Pulmonary artery endothelial cell (primary cell): ENCODE results near the gene ZYX. TPM values are rescaled to one million over a fixed set of nuclear protein-coding genes. Genes with fewer than 3 reads are reported as not detected.
"Not testable (repeated sequence)": the region's sequence is repeated elsewhere in the genome, so short reads cannot be mapped to it uniquely, and the experiment has no call there.

ENCODE experiments used
- DNase-seq: peaks from one replicate; pipeline ENCODE4 v3.0.0-alpha.2; 2011; ENCODE audit warnings: low read depth, low spot score
- total RNA-seq: library from RNA; depleted of rRNA; stranded (reverse); fragments of >200 nt; gene quantifications from 2 replicates; pipeline ENCODE4 v1.2.3, GENCODE V29; 2014

Gene ZYX
- total RNA-seq, 1 donor from 2014 or later = 37.9 TPM

DNA sequence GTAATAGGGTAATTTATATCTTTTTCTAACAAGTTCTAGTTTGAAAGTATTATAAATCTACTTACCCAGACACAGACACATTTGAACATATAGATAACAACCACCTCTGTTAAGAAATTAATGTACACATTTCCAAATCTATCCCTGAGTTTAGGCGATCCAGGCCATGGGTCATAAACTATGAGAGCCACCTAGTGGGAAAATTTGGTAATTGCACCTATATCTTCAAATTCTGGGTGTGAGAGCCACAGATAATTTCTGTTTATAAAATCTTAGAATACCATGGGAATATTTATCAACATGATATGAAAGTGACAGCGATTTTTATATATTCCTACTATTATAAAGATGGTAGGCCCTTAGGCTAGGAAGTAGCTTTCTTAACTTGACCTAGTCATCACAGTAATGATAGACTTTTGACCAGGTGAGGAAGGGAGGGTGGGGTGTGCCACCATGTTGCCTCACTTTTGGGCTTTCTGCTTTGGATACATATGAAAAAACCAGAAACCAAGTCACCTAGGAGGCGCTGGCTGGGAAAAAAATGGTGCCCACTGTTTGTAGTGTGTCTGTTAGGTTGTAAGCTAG lies 35.5 kb downstream of the ZYX start:
- DNase-seq = no peak

DNA sequence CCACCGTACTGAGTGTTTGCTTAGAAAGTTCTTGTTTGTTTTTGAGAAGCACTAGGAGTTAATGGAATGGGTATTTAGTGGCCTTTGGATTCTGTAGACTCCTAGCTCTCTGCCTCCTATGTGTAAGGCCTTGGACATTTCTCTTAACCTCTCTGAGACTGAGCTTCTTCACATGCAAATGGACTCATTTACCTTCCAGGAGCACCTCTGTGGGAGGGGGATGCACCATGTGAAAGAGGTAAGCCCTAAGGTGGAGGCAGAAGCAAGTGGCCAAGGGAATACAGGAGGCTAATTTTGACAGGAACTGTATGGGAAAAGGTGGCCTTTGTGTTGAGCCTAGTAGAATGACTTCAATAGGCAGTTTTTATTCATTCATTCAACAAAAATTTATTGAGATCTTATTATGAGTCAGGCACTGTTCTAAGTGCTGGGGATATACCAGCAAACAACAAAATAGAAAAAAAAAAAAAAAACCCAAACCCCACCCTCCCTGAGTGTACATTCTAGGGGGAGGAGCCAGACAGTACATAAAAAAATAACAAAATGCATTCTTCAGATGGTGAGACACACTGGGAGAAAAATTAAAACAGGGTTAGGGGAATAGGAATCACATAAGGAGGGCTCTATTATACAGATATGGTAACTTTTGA lies 36.7 kb downstream of the ZYX start:
- no peak for DNase-seq

GRCh38 chr7:143418681-143419458 lies 37.7 kb downstream of the ZYX start:
- no peak for DNase-seq

DNA sequence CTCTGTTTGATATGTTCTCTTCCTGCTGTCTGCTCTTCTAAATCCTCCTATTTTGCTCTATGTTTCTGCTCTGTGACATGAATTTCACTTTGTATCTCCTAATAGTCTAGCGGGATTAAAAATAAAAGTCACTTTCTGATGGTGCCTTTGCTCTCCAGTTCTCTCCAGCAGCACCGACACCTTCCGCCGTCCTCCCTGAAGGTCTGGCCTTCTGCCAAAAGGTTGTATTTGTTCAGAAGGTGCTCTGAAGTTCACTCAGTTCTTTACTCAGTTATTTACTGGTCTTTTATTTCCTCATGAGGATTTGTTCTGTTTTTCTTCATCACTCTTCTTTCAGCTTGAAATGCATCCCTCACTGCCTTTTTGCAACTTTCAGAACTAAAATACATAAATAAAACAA lies 38.7 kb downstream of the ZYX start:
- DNase-seq = no peak

DNA sequence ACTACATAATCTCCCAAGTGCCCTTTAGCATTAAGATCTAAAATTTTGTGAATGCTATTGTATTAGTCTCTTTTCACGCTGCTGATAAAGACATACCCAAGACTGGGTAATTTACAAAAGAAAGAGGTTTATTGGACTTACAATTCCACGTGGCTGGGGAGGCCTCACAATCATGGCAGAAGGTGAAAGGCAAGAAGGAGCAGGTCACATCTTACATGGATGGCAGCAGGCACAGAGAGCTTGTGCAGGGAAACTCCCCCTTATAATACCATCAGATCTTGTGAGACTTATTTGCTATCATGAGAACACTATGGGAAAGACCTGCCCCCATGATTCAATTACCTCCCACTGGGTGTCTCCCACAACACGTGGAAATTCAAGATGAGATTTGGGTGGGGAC lies 39.5 kb downstream of the ZYX start:
- DNase-seq = not testable (repeated sequence)

GRCh38 chr7:143422033-143422432 lies 40.9 kb downstream of the ZYX start:
- DNase-seq = no peak

DNA sequence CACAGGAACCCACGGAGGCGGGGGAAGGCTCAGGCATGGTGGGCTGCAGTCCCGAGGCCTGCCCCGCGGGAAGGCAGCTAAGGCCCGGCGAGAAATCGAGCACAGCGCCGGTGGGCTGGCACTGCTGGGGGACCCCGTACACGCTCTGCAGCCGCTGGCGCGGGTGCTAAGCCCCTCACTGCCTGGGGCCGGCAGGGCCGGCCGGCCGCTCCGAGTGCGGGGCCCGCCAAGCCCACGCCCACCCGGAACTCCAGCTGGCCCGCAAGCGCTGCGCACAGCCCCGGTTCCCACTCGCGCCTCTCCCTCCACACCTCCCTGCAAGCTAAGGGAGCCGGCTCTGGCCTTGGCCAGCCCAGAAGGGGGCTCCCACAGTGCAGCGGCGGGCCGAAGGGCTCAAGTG lies 43.3 kb downstream of the ZYX start:
- not testable (repeated sequence) for DNase-seq

- DNase-seq = no peak
Observed at GRCh38 chr7:143426479-143427142, 45.5 kb downstream of the ZYX start.

DNA sequence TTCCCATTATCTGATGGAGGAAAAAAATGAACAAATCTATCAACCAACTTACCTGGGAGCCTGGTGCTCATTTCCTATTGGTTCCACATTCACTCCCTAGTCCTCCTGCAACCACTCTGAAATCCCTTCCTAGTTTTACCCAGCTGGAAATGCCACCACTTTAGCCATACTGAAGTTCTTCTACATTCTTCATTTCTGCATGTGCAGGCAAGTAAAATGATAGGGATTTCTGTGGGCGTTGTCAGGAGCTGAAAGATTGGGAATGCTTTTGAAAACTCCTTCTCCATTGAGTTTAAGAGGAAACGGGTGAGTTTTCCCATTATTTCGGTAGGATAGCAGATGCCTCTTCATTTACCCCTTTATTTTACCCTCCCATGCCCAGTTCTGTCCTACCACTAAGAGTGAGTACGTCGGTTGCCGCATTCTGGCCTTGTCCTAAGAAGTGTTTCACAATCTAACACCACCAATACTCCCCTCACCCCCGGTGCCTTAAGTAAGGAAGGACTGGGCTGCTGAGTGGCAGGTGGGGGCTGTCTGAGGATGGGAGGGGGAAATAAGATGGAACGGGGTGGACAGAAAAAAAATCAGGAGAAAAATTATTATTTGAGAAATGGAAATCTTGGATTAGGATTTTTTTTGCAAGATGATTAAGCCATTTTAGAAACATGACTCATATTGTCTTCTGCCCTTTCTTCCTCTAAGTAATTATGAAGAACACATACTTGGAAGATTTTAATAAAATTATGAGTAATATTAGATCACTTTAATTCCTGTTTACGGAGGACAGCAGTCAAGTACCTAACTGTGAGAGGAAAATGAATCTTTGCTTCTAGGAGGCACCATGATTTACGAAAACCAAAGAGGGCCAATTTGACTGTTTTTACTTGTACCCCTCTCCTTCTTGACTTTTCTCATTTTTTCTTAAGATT lies 48.9 kb downstream of the ZYX start:
- no peak for DNase-seq

GRCh38 chr7:143431109-143431508 lies 50.0 kb downstream of the ZYX start:
- DNase-seq = no peak

- DNase-seq = no peak
Observed at GRCh38 chr7:143433759-143434158, 52.6 kb downstream of the ZYX start.

DNA sequence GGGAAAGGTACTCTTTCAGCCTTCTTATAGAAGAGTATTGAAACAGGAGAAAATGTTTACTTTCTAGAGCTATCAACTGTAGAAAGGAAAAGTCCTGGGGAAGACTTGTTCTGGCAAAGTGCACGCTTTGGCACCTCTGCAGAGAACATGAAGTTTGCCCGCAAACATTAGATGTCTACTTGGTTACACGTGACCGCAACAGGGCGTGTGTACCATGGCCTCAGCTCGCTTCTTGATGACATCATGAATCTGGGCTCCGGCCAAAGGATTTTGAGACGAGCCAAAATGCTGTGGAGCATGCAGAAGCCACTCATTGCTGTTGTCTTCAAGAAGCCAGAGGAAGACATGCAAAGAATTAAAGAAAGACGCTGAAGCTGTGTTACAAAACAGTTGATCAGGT lies 53.5 kb downstream of the ZYX start:
- DNase-seq = no peak

- DNase-seq = no peak
Observed at GRCh38 chr7:143435266-143435665, 54.1 kb downstream of the ZYX start.

DNA sequence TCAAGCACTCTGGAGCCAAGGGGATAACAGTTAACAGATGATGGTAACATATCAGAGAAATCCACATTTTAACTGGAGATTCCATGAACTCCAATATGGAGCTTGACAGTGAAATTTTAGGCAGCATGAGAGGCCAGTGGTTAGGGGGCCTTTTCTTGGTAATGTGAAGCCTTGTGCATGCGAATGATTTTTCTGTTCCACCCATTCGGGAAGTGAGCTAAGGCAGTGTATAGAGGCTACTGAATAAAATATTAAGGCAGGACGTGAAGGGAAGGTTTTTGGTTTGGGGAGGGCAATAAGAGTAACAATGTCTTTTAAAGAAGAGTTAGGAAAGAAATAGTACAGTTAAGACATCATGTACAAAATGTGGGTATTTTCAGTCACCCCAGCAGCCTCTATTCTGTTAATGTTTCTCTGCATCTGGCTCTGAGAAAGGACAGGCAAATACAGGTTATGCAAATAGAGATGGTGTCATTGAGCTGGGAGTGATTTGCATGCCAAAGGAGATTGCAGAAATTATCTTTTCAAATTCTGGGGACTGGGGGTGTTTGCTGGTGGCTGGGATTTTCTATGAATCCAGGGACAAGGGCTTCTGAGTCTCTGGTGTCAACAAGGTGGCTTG lies 55.3 kb downstream of the ZYX start:
- DNase-seq = no peak

DNA sequence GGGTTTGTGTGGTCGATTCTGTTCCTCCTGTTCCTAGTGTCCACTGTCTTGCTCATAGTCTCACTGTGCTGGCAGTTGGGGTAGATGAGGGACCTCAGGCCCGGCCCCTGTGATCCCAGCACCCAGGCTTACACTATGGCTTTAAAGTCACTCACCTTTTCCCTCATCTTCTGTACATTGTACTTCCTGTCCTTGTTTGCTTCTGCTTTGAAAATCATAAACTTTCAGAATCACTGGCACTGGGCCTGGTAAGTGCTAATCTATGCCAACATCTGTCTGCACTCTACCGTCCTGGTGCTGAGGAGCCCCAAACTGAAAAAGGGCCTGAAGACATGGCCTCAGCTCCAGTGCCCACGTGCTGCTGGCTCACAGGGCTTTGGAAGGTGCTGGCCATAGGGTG lies 56.4 kb downstream of the ZYX start:
- DNase-seq = no peak

DNA sequence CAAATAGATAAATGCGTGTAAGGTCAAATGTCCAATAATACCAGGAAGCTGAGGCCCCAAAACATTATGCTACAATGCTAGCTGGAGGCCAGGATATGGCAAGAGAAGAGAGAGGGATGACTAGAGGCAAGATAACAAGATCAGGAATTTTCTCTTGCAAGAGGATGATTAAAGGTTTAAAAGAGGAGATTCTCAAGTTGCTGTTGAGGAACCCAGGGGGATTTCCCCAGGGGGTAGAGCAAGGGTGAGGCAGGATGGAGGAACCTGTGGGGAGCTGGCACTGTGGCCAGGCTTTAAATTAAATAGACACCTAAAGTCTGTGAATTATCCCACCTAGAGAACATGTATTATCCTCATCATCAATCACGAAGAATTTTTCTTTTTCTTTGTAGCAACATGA lies 58.7 kb downstream of the ZYX start:
- no peak for DNase-seq

Other genes starting within 250 kb of the ZYX start
- gene PIP, start 249.3 kb upstream of the ZYX start, total RNA-seq = not detected in 2 replicates
- gene TAS2R39, start 197.9 kb upstream of the ZYX start, total RNA-seq = not detected in 2 replicates
- not detected in 2 replicates for gene TAS2R40, start 159.3 kb upstream of the ZYX start, total RNA-seq
- gene GSTK1, start 117.9 kb upstream of the ZYX start, total RNA-seq = 76.0 and 90.9 TPM in 2 replicates
- gene TMEM139, start 96.4 kb upstream of the ZYX start, total RNA-seq = not detected in 2 replicates
- gene CASP2, start 93.0 kb upstream of the ZYX start, total RNA-seq = 20.6 and 28.8 TPM in 2 replicates
- not detected in 2 replicates for gene CLCN1, start 65.2 kb upstream of the ZYX start, total RNA-seq
- gene FAM131B, start 18.6 kb upstream of the ZYX start, total RNA-seq = 1.2 and 1.5 TPM in 2 replicates
- gene EPHA1, start 27.5 kb downstream of the ZYX start, total RNA-seq = under 0.01 and 0.07 TPM in 2 replicates
- not detected in 2 replicates for gene TAS2R60, start 62.1 kb downstream of the ZYX start, total RNA-seq
- not detected in 2 replicates for gene TAS2R41, start 96.5 kb downstream of the ZYX start, total RNA-seq
- 0.13 and 0.28 TPM in 2 replicates for gene CTAGE15, start 190.5 kb downstream of the ZYX start, total RNA-seq
- 7.1 and 16.3 TPM in 2 replicates for gene TCAF2, start 239.6 kb downstream of the ZYX start, total RNA-seq